ENCODE results near the gene NDUFAF2.

GRCh38 chr5:60927450-60927849 lies 17.6 kb upstream of the NDUFAF2 start:
- no peak for TF ChIP-seq POLR2AphosphoS5 (IDR thresholded peaks at IDR 0.05)
- TF ChIP-seq, protein P1, sequence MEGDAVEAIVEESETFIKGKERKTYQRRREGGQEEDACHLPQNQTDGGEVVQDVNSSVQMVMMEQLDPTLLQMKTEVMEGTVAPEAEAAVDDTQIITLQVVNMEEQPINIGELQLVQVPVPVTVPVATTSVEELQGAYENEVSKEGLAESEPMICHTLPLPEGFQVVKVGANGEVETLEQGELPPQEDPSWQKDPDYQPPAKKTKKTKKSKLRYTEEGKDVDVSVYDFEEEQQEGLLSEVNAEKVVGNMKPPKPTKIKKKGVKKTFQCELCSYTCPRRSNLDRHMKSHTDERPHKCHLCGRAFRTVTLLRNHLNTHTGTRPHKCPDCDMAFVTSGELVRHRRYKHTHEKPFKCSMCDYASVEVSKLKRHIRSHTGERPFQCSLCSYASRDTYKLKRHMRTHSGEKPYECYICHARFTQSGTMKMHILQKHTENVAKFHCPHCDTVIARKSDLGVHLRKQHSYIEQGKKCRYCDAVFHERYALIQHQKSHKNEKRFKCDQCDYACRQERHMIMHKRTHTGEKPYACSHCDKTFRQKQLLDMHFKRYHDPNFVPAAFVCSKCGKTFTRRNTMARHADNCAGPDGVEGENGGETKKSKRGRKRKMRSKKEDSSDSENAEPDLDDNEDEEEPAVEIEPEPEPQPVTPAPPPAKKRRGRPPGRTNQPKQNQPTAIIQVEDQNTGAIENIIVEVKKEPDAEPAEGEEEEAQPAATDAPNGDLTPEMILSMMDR (IDR thresholded peaks at IDR 0.05), result no peak

Measured in gastroesophageal sphincter (tissue), 3 donors.